PC-3 (cell line): ENCODE results near the gene PLEKHA5. TPM values are rescaled to one million over a fixed set of nuclear protein-coding genes. Genes with fewer than 3 reads are reported as not detected.

ENCODE experiments used
- ATAC-seq: fragments of 200-7000 bp; cut with Tn5 transposase; 2 replicates; pipeline ENCODE4 v1.9.1; 2020; ENCODE audit warnings: mild to moderate bottlenecking, moderate library complexity
- BruUV-seq: library from RNA; stranded (reverse); fragments of 400-500 nt; replicated peaks from 2 replicates; lab custom pipeline; 2021; lab: Mats Ljungman, UMichigan
- CTCF ChIA-PET: fragments of 300-600 bp; sonication (Branson Sonifier 250); formaldehyde crosslinking; loops from one replicate; lab custom pipeline; 2022; ENCODE audit warnings: antibody characterized with exemption; lab: Charles Lee
- POLR2A ChIA-PET: fragments of 300-600 bp; sonication (Branson Sonifier 250); formaldehyde crosslinking; loops from one replicate; lab custom pipeline; 2022; ENCODE audit warnings: antibody characterized with exemption; ENCODE audit not compliant: unreplicated experiment; lab: Charles Lee
- DNase-seq: peaks from one replicate; pipeline ENCODE4 v3.0.0-alpha.2; 2015
- H2AFZ ChIP-seq: fragments of 300-600 bp; sonication (generic); 2 replicates; pipeline ENCODE4 v1.6.0; 2016; ENCODE audit warnings: antibody characterized with exemption, low read length
- H3F3A ChIP-seq: fragments of 300-600 bp; sonication (generic); one replicate; pipeline ENCODE4 v1.6.0; 2017; ENCODE audit warnings: antibody characterized with exemption, low read length, control low read depth, mild to moderate bottlenecking; ENCODE audit not compliant: unreplicated experiment
- H3K27ac ChIP-seq: fragments of 300-600 bp; sonication (generic); 2 replicates; pipeline ENCODE4 v1.5.1; 2016; ENCODE audit warnings: mild to moderate bottlenecking, low read length
- H3K27me3 ChIP-seq: fragments of 300-600 bp; sonication (generic); 2 replicates; pipeline ENCODE4 v1.6.1; 2016; ENCODE audit warnings: low read length, mixed read lengths
- H3K36me3 ChIP-seq: fragments of 300-600 bp; sonication (generic); 2 replicates; pipeline ENCODE4 v1.6.1; 2016; ENCODE audit warnings: low read depth, mixed run types, low read length, mixed read lengths
- H3K4me1 ChIP-seq: fragments of 300-600 bp; sonication (generic); 2 replicates; pipeline ENCODE4 v1.5.1; 2016; ENCODE audit warnings: low read length; ENCODE audit not compliant: insufficient read depth
- H3K4me2 ChIP-seq: fragments of 300-600 bp; sonication (generic); 2 replicates; pipeline ENCODE4 v1.6.0; 2016; ENCODE audit warnings: low read length
- H3K4me3 ChIP-seq: fragments of 300-600 bp; sonication (generic); 2 replicates; pipeline ENCODE4 v1.5.1; 2016; ENCODE audit warnings: mild to moderate bottlenecking, low read length, mixed read lengths
- H3K79me2 ChIP-seq: fragments of 300-600 bp; sonication (generic); 2 replicates; pipeline ENCODE4 v1.6.1; 2017; ENCODE audit warnings: low read length, mixed read lengths
- H3K9ac ChIP-seq: fragments of 300-600 bp; sonication (generic); 2 replicates; pipeline ENCODE4 v1.6.0; 2016; ENCODE audit warnings: mild to moderate bottlenecking, low read length
- H3K9me2 ChIP-seq: fragments of 300-600 bp; sonication (generic); replicated peaks from 2 replicates; pipeline ENCODE4 v1.6.1; 2016; ENCODE audit warnings: mixed run types, low read length, mixed read lengths
- H3K9me3 ChIP-seq: fragments of 300-600 bp; sonication (generic); 2 replicates; pipeline ENCODE4 v1.6.1; 2016; ENCODE audit warnings: low read length, mixed read lengths
- H4K20me1 ChIP-seq: fragments of 300-600 bp; sonication (generic); 2 replicates; pipeline ENCODE4 v1.6.1; 2016; ENCODE audit warnings: low read length, mixed read lengths
- EZH2 ChIP-seq: fragments of 300-600 bp; sonication (generic); IDR thresholded peaks from one replicate; pipeline ENCODE4 v1.6.1; 2017; ENCODE audit warnings: antibody characterized with exemption, mild to moderate bottlenecking, low read length; ENCODE audit not compliant: unreplicated experiment
- EZH2phosphoT487 ChIP-seq: fragments of 300-600 bp; sonication (generic); IDR thresholded peaks from 2 replicates; pipeline ENCODE4 v1.6.1; 2018; ENCODE audit warnings: mild to moderate bottlenecking, antibody characterized with exemption, low read length, borderline replicate concordance
- intact Hi-C: fragments of 100-400 bp; cut with micrococcal nuclease; formaldehyde crosslinking; loops from 2 replicates; pipeline ENCODE4 v1.9.0; 2023
- total RNA-seq: library from RNA; depleted of rRNA; stranded (reverse); fragments of >200 nt; gene quantifications from 2 replicates; pipeline ENCODE4 v1.2.3, GENCODE V29; 2014
- TF ChIP-seq, protein P1 (sequence below): fragments of 300-600 bp; sonication (generic); conservative IDR thresholded peaks from 2 replicates; pipeline ENCODE4 v1.5.1; 2017; ENCODE audit warnings: antibody characterized with exemption, low read depth, mild to moderate bottlenecking, low read length

The PLEKHA5 gene
- total RNA-seq, 1 experiment from 2014 or later = 16.7 TPM

DNA sequence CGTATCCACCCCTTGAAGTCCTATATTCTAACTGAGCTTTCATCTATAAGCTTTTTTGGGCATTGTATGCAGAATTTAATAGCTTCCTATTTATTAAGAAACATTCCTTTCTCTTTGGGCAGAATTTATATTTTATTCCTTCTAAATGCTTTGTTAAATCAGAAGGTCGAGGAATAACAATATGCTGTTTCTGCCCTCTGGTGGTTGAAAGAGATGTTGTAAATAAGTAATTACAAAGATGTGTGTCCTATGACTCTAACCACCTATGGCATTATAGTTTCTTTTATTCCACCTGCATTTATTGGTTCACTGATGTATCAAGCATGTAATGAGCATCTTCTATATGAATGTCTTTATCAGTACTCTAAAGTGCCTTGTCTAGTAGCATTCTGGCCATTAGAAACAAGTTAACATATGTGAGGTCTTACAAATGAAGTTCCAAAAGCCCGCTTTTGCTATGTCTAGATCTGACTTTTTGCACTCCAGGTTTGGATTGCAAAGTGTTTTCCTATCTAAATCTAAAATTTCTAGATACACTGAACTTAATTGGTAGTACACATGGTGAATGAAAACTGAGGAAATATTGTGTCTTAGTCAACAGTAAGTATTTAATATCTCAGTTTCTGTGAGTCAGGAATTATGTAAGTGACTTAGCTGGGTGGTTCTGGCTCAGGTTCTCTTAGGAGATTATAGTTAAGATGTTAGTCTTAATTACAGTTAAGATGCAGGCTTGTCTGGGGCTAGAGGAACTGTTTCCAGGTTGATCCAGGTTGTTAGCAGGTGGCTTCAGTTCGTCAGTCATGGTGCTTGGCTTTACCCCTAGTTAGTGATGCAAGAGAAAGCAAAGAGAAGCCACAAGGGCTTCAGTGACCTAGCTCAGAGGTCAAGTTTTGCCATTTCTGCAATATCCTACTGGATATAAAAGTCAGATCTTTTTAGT lies 57.5 kb downstream of the PLEKHA5 start:
- no peak overlapping the region for H3K27ac ChIP-seq
- no peaks in the 10 kb centered on the region for H3K9me2 ChIP-seq
- H3K4me3 ChIP-seq = no peak overlapping the region
- ChIA-PET POLR2A (no interaction called here), CTCF (no interaction called here)
- no peaks in the 10 kb centered on the region for H3F3A ChIP-seq
- DNase-seq (peak; percentile 68), ATAC-seq (peak; percentile 35; the same call in 1 of the 2 replicates)
- no peak overlapping the region for H3K9ac ChIP-seq
- intact Hi-C loops = loop anchor here (1.0 kb wide), 2 partner anchors 101 to 326 kb away; no protein-coding TSS in a partner anchor
- no TSS peak for BruUV-seq
- no peaks in the 10 kb centered on the region for H3K9me3 ChIP-seq
- no peak overlapping the region for H2AFZ ChIP-seq
- H3K36me3 ChIP-seq = no peaks in the 10 kb centered on the region
- no peak overlapping the region for H3K4me2 ChIP-seq
- no peaks in the 10 kb centered on the region for H3K27me3 ChIP-seq
- peaks cover 16% of the 10 kb centered on the region; the same call in 1 of the 2 replicates for H3K79me2 ChIP-seq
- TF ChIP-seq, protein P1, sequence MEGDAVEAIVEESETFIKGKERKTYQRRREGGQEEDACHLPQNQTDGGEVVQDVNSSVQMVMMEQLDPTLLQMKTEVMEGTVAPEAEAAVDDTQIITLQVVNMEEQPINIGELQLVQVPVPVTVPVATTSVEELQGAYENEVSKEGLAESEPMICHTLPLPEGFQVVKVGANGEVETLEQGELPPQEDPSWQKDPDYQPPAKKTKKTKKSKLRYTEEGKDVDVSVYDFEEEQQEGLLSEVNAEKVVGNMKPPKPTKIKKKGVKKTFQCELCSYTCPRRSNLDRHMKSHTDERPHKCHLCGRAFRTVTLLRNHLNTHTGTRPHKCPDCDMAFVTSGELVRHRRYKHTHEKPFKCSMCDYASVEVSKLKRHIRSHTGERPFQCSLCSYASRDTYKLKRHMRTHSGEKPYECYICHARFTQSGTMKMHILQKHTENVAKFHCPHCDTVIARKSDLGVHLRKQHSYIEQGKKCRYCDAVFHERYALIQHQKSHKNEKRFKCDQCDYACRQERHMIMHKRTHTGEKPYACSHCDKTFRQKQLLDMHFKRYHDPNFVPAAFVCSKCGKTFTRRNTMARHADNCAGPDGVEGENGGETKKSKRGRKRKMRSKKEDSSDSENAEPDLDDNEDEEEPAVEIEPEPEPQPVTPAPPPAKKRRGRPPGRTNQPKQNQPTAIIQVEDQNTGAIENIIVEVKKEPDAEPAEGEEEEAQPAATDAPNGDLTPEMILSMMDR = peak; percentile 74
- TF ChIP-seq EZH2phosphoT487 = no peak
- no peaks in the 10 kb centered on the region for H4K20me1 ChIP-seq
- H3K4me1 ChIP-seq = peaks cover 5% of the 10 kb centered on the region

DNA sequence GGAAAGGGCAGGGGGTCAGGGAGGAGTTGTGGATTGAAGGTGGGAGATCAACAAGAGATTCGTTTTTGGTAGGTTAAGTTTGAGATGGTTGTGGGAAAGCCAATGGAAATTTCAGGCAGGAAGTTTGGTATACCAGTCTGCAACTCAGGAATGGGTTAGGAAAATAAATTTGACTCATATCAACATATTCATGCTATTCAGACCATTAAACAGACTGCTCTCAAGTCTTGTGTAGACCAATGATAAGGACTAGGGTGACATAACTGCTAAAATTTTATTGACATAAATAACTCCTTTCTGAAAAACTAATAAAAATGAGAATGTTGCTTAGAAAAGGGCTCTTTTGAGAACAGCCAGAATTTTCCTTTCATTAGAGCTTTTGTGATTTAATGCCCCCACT lies 60.0 kb downstream of the PLEKHA5 start:
- H3K4me2 ChIP-seq = no peak overlapping the region
- H3K27ac ChIP-seq = no peak overlapping the region
- H3K9ac ChIP-seq = no peak overlapping the region
- no peaks in the 10 kb centered on the region for H3K36me3 ChIP-seq
- BruUV-seq = no TSS peak
- no peaks in the 10 kb centered on the region for H3K9me2 ChIP-seq
- no peaks in the 10 kb centered on the region for H3K9me3 ChIP-seq
- no peaks in the 10 kb centered on the region for H4K20me1 ChIP-seq
- TF ChIP-seq EZH2phosphoT487 (no peak), EZH2 (no peak)
- TF ChIP-seq, protein P1 = no peak
- H3F3A ChIP-seq = no peaks in the 10 kb centered on the region
- ChIA-PET CTCF (no interaction called here), POLR2A (no interaction called here)
- no peaks in the 10 kb centered on the region for H3K27me3 ChIP-seq
- H3K79me2 ChIP-seq = peaks cover 16% of the 10 kb centered on the region; the same call in 1 of the 2 replicates
- no peak overlapping the region for H2AFZ ChIP-seq
- no peak for ATAC-seq
- intact Hi-C loops = no loop called here
- H3K4me3 ChIP-seq = no peak overlapping the region
- H3K4me1 ChIP-seq = peaks cover 5% of the 10 kb centered on the region
- no peak for DNase-seq
